ENCODE measurements around the gene GPD1L.
"Not testable (repeated sequence)": the region's sequence is repeated elsewhere in the genome, so short reads cannot be mapped to it uniquely, and the experiment has no call there.

GPD1L gene

DNA sequence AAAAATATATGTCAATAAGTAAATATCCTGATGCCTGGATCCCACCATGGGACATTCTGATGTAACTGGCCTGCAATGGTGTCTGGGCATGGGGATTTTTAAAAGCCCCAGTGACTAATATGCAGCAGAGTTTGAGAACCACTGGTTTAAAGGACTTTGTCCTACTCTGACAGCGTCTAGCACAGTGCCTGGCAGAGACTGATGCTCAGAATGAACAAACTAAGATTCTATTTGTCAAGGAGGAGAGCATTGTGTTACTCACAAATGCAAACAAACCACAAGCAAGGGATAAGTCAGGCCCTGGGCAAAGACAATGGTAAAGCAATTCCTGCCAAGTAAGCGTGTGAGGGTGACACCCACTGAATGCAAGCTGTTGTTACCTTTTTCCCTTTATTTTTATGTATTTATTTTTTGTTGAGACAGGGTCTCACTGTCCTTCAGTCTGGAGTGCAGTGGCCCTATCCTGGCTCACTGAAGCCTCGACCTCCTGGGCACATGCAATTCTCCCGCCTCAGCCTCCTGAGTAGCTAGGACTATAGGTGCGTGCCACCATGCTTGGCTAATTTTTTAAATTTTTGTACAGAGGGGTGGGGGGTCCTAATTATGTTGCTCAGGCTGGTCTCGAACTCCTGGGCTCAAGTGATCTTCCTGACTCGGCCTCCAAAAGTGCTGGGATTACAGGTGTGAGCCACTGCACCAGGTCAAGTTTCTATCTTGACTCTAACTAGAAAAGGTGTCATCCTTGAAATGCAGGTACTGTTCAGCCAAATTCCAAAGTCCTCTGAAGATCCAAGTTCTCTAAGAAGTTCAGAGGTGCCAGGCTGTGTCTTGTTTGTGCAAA lies 909 bp upstream of the GPD1L start:
- no peak for DNase-seq (ENCODE audit: low spot score)

DNA sequence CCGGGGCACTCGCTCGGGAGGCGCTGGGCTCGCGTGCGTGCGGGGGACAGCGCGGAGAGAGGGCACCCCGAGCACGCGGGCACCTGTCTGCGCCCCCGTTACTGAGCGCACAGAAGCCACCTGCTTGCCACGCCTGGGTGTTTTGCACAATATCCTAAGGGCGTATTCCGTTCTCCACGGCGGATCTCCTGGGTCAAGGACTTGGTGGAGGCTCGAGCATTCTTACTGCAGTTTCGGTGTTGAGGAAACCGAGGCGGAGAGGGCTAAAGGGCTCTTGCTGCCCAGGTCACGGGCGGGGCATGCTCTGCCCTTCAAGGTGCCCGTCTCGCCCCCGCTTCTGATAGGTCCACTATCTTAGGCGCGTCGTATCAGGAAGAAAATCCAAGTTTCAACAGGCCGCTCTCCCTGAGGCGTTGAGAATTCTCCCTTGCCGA lies 526 bp downstream of the GPD1L start:
- DNase-seq (ENCODE audit: low spot score), result no peak

DNA sequence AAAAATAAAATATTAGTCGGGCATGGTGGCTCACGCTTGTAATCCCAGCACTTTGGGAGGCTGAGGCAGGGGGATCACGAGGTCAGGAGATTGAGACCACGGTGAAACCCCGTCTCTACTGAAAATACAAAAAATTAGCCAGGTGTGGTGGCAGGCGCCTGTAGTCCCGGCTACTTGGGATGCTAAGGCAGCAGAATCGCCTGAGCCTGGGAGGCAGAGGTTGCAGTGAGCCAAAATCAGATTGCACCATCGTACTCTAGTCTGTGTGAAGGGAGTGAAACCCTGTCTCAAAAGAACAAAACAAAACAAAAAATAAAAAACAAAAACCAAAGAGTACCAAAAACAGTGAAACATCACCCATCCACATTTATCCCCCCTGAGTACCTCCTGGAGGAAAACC lies 1.8 kb downstream of the GPD1L start:
- not testable (repeated sequence) for DNase-seq (ENCODE audit: low spot score)

DNA sequence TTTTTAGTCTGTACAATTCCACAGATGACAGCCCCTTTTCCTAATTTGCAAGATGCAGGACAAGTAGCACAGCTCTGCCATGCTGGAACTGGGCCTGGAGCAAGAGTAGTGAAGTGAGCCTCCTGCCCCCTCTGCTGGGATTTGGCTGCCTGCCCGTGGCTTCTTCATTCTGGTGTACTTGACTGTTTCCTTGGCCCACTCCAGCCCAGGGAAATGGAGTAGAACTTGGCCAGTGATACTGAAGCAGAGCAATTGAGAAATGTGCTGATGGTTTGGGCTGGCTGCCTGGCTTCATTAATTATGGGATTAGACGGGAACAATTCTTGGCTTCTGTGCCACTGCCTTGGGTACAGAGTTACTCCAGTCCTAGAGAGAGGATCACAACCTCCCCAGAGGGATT lies 2.8 kb downstream of the GPD1L start:
- DNase-seq (ENCODE audit: low spot score), result no peak

DNA sequence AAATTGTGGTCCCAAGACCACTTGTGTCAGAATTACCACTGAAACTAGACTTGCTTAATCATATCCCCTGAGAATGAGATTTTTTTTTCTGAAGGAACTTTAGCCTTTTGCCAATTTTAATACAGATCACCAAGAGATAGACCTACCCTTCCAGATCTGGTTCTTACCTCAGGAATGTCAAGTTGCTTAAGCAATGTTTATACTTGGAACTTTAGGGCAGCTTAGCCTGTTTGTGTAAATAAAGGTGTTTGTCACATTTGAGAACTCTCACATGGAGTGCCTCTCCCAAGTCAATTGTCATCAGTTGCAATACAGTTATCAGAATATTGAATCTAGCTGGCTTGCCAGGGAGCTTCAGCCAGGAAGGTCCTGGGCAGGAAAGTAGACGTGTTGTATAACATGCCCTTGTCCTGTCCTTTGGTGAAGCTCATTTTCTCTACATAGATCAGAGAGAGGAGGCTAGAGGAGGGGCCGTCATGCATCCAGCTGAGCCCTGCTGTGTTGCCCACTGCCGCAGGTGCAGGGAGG lies 3.9 kb downstream of the GPD1L start:
- DNase-seq (ENCODE audit: low spot score), result no peak

DNA sequence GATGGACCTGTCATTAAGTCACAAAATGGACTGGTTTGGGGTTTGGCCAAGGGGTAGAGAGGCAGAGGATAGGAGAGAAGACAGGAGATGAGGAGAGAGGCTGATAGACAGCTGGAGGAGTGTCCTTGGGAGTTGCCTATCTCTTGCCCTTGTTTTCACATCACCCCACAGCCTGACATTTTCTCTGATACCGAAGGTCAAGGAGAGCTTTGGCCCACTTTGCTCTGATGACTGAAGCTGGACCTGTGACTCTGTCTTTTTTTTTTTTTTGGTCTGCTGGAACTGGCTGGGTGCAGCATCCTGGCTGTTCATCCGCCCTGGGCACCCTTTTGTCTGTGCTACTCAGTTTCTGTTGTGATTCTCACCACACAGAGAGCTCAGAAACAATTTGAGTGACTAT lies 5.1 kb downstream of the GPD1L start:
- DNase-seq (ENCODE audit: low spot score), result no peak

DNA sequence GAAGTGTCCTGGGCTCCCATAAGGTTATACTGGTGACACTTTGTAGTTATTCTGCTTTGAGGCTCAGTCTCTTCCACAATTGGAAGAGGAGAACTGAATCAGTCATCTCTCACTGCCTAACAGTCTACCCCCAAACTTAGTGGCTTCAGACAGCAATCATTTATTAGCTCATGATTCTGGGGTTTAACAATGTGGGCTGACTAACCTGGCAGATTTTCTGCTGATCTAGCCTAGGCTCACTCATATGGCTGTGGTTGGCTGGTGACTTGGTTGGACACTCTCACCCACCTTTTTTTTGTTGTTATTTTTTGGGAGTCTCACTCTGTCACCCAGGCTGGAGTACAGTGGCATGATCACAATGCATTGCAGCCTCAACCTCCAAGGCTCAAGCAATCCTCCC lies 7.1 kb downstream of the GPD1L start:
- no peak for DNase-seq (ENCODE audit: low spot score)

DNA sequence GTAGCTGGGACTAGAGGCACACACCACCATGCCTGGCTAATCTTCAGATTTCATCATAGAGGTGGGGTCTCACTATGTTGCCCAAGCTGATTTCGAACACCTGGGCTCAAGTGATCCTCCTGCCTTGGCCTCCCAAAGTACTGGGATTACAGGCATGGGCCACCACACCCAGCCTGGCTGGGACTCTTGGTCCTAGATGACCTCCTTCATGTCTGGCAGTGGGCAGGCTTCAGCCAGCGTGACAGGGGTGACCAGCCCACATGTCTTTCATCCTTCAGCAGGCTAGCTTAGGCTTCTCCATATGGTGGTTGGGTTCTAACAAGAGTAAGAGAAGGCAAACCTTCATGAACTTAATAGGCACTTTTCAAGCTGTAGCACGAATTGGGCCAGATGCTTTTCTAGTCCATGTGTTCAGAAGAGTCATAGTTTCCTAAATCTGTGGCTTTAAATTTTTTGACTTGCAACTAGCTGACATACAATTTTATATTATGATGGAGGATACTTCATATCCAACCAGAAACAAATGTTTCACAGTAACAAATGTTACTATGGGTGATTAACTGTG lies 7.6 kb downstream of the GPD1L start:
- DNase-seq (ENCODE audit: low spot score), result no peak

DNA sequence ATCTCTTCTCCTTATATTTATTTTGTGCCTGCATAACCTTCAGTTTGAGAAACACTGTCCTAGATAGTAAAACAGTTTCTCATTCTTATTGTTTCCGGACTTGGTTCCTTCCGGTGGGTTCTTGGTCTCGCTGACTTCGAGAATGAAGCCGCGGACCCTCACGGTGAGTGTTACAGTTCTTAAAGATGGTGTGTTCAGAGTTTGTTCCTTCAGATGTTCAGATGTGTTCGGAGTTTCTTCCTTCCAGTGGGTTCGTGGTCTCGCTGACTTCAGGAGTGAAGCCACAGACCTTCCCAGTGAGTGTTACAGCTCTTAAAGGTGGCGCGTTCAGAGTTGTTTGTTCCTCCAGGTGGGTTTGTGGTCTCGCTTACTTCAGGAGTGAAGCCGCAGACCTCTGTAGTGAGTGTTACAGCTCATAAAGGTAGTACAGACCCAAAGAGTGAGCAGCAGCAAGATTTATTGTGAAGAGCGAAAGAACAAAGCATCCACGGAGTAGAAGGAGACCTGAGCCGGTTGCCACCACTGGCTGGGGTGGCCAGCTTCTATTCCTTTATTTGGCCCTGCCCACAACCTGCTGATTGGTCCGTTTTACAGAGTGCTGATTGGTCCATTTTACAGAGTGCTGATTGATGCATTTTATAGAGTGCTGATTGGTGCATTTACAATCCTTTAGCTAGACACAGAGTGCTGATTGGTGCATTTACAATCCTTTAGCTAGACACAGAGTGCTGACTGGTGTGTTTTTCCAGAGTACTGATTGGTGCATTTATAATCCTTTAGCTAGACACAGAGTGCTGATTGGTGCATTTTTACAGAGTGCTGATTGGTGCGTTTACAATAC lies 8.3 kb downstream of the GPD1L start:
- DNase-seq (ENCODE audit: low spot score), result peak; percentile 76

DNA sequence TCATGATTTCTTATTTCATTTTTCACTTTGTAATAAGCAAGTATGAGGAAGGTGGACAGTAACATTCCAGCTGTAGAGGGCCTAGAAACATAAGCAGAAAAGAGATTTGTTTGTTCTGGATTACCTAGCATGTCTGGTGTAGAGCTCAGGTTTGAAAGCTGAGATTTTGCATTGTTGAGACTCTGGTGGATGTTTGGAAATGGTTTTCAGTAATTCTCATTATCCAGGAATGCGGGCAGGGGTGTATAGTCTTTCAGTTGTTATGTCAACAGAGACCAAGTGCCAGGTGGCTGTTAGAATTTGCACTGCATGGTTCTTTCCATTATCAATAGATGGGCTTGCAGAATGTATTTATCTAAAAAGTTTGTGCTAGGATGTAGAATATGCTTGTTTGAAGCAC lies 10.9 kb downstream of the GPD1L start:
- DNase-seq (ENCODE audit: low spot score), result no peak

DNA sequence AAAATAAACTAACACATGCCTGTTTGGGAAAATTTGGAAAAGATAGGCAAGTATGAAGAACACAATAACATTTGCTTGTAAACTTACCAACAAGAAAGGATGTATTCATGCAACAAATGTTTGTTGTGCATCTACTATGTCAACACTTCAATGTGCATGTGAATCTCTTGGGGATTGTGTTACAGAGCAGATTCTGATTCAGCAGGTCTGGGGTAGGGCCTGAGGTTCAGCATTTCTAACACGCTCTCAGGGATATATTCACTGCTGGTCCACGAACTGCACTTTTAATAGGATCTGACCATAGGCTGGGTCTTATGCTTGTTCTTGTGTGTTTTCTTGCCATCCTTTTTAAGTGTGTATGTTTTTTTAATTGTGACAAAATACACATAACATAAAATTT lies 11.8 kb downstream of the GPD1L start:
- no peak for DNase-seq (ENCODE audit: low spot score)

DNA sequence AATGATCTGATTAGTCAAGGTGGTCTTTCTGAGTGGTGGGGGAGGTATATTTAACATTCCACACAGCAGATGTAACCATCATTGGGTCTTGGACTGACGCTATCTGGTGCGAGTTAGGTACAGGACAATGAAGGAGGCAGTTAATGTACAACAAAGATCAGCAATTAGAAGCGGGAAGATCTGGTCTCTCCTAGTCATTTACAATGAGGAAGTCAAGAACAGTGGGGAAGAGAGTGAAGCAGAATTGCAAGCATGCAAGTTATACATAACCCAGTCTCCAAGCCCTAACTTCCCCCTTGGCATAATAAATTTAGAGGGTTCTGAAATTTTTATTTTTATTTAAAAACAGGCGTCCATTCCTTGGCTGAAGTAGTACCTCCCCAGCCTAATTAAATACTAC lies 14.1 kb downstream of the GPD1L start:
- DNase-seq (ENCODE audit: low spot score), result no peak

DNA sequence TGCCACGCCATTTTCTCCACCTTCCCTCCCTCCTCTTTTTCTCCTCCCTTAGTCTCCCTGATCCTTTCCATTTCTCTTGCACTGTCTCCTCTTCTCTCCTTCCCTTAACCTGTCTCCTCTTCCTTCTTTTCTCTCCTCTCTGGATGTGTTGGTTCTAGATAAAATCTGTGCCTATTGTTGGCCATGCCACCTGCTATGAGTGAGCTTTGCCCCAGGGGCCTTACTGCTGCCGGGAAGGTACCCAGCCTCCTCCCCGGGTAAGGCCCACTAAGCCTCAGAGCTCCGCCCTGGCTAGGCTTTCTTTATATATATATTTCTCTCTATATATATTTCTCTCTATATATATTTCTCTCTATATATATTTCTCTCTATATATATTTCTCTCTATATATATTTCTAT lies 14.7 kb downstream of the GPD1L start:
- DNase-seq (ENCODE audit: low spot score), result no peak

DNA sequence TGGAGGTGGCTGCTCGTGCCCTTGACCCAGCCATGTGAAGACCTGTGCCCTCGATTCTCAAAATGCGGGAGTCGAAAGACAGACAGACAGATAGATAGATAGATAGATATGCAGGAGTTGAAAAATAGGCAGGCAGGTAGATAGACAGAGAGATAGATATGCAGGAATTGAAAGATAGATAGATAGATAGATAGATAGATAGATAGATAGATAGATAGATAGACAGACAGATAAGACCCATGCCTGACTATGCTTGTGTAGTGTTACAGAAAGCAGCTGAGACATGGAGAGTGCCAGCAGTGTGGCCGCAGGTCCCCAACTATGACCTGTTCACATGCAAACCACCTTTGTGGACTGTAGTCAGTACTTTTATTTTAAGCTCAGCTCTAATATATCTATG lies 17.2 kb downstream of the GPD1L start:
- DNase-seq (ENCODE audit: low spot score), result no peak

DNA sequence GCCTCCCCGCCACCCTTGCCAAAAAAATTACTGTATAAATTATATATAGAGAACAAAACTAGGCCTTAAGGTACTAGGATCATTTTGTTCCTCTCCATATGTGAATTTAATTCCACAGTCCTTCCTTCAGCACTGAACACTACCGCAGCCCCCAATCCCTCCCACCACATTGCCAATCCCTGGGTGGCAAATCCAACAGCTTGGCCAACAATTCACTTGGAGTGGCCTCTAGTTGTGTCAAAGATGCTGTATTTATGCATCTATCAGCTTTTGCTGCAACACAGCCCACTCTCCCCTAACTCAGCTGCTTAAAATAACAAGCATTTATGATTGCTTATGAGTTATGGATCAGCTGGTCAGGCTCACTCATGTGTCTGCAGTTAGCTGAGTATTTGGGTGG lies 18.6 kb downstream of the GPD1L start:
- DNase-seq (ENCODE audit: low spot score), result no peak

DNA sequence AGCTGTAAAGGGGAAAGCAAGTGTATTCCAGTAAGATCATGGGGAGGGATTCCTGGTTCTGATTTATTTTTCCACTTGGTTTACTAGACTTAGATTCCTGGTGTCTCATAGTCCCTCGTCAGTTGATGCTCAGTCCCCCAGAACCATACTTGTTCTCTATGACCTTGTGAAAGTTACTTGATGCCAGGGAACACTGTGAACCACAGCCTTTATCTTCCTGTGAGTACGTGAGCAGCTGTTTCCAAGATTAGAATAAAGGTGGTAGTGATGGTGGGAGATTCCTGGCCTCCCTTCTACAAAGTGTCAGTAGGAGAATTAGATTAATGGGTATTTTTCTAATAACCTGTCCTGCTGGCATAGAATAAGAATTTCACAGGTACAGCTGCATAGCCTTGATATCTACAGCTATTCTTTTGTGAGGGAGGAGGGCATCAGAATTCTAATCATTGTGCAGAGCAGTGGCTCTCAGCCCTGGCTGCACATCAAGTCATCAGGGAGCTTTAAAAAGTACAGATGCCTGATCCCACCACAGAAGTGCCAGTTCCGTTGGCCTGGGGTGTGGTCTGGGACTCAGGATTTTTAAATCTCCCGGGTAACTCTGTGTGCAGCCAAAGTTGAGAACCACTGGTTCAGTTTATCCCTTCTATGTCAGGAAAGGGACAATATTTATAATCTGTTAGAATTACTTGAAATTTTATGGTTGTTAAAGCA lies 20.0 kb downstream of the GPD1L start:
- DNase-seq (ENCODE audit: low spot score), result no peak

DNA sequence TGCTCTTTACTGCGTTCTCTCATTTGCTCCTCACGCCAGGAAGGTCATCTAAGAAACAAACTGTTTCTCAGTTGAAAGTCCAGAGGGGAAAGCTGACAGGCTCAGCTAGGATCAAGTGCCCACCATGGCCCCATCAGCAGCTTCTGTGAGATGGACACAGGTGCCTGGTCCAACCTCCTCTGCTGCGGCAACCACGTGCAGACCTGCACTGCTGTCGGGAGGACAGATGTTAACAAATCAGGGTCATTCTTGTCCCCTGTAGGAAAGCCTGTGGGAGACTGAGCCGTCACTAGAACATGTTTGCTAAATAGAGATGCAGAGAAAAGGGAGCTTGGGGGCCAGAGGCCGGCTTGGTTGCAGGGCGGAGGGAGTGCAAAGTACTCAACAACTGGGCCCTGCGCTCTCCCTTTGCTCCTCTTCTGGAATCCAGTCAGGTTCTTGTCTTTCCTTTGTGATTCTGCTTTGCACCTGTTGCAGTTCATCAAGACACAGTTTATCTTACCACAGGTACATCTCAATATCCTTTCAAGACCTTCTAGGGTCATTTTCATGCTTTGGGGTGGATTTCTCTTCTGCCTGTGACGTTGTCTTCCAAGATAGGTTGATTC lies 20.9 kb downstream of the GPD1L start:
- no peak for DNase-seq (ENCODE audit: low spot score)

DNA sequence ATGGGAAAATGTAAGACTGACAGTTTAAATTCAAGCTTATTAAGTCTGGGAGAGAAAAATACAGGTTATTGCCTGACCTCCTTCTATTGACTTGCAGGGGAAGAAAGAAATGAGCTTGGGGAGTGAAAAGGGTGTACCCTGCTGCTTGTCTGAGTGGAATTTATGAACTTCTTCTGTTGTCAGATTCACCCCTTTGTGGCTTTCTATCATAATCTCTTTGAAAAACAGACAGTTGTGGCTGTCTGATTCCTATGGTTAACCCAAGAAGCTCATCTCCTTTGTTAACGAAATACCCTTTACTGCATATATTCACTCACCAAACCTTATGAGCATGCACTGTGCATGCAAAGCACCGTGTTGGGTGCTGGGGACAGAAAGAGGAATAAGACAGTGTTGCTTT lies 22.5 kb downstream of the GPD1L start:
- no peak for DNase-seq (ENCODE audit: low spot score)

DNA sequence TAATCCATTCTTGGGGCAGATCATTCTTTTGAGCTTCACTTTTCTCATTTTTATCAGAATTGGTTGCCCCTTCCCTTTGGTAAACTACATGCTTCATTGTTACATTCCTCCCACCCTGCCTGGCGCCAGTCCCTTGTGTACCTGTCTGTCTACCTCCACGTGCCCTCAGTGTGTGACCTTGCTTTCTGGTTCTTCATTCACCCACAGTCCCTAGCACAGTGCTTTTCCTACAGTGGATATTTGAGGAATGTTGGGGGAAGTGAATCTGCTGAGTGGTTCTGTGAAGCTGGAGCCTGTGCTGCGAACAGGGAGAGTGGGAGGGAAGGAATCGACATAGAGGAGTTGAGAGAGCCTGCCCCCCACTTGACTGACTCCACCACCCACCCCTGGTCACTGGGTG lies 23.4 kb downstream of the GPD1L start:
- no peak for DNase-seq (ENCODE audit: low spot score)

DNA sequence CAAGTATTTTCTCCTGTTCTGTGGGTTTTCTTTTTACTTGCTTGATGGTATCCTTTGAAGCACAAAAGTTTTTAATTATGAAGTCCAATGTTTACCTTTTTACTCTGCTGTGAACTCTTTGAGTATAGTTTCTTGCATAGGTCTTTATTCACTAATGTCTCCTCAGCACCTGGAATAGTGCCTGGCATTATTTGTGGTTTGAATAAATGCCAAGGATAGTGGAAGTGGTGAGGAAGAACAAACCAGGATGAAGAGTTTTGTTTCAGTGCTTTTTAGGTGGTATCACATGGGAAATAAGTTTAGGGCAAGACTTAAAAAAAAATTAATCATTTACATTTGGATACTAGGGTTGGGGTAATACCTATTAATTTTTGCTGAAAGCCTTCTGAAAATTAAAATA lies 25.7 kb downstream of the GPD1L start:
- no peak for DNase-seq (ENCODE audit: low spot score)

DNA sequence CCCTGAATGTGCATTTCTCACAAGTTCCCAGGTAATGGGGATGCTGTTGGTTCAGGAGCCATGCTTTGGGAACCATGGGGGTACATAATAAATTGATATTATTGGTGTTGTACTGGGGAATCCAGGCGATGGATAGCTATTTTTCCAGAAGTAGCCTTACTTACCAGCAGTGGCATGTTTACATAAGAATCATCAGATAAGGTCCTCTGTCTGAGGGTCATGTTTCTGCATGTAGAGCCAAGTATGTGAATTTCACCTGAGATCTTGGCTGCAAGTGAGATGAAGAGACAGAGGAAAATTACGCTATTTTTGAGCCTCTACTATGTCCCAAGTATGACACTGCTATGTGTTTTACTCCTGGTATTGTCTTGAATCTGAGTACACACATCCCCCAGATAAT lies 26.3 kb downstream of the GPD1L start:
- DNase-seq (ENCODE audit: low spot score), result no peak

DNA sequence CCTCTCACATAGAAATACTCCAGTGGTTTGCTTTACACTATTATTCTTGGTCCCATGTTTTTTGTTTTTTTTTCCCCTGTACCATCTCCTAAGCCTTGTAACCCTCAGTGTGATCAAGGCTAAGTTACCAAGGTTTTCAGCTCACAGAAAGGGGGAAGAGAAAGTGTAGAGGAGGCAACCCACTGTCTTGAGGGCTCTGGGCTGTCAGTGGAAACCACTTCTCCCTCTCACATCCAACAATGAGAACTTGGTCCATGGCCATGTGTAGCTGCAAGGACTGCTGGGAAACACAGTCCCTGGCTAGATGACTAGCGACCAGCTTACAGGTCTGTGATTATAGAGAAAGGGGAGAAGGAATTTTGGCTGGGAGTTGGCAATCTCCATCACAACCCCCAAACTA lies 30.3 kb downstream of the GPD1L start:
- no peak for DNase-seq (ENCODE audit: low spot score)
